BE2C (cell line): Measurements from ENCODE around the gene ANO2.
"Not testable (repeated sequence)": the region's sequence is repeated elsewhere in the genome, so short reads cannot be mapped to it uniquely, and the experiment has no call there.

Experiments
- DNase-seq: peaks from one replicate; pipeline ENCODE4 v3.0.0-alpha.2; 2020
- H3K27me3 ChIP-seq: fragments of 250-450 bp; sonication (Bioruptor Pico); 2 replicates; pipeline ENCODE4 v1.5.1; 2020; ENCODE audit warnings: mild to moderate bottlenecking
- H3K36me3 ChIP-seq: fragments of 250-450 bp; sonication (Bioruptor Pico); 2 replicates; pipeline ENCODE4 v1.5.1; 2020; ENCODE audit warnings: mild to moderate bottlenecking
- H3K4me1 ChIP-seq: fragments of 250-450 bp; sonication (Bioruptor Pico); 2 replicates; pipeline ENCODE4 v1.5.1; 2020
- H3K4me3 ChIP-seq: 2 replicates; pipeline ENCODE4 v1.5.1; 2011; ENCODE audit warnings: low read depth, low read length
- H3K9me3 ChIP-seq: fragments of 250-450 bp; sonication (Bioruptor Pico); 2 replicates; pipeline ENCODE4 v1.5.1; 2020
- CTCF ChIP-seq: IDR thresholded peaks from 2 replicates; pipeline ENCODE4 v1.5.1; 2012; ENCODE audit warnings: mild to moderate bottlenecking, low read depth, low read length

ANO2 gene

GRCh38 chr12:5556033-5556614, 388.9 kb downstream of the ANO2 start:
- H3K4me3 ChIP-seq, result no peak overlapping the region
- peak; percentile 61 for DNase-seq
- peak; percentile 72 for TF ChIP-seq CTCF

GRCh38 chr12:5554711-5555110, 390.3 kb downstream of the ANO2 start:
- Histone ChIP-seq H3K36me3 (no peaks in the 10 kb centered on the region), H3K27me3 (no peaks in the 10 kb centered on the region), H3K4me3 (no peak overlapping the region), H3K9me3 (no peaks in the 10 kb centered on the region), H3K4me1 (no peaks in the 10 kb centered on the region)
- DNase-seq, result no peak
- no peak for TF ChIP-seq CTCF

More at GRCh38 chr12:5556033-5556614, 388.9 kb downstream of the ANO2 start:
- Histone ChIP-seq H3K9me3 (no peaks in the 10 kb centered on the region), H3K4me1 (no peaks in the 10 kb centered on the region), H3K27me3 (no peaks in the 10 kb centered on the region), H3K36me3 (no peaks in the 10 kb centered on the region)

DNA sequence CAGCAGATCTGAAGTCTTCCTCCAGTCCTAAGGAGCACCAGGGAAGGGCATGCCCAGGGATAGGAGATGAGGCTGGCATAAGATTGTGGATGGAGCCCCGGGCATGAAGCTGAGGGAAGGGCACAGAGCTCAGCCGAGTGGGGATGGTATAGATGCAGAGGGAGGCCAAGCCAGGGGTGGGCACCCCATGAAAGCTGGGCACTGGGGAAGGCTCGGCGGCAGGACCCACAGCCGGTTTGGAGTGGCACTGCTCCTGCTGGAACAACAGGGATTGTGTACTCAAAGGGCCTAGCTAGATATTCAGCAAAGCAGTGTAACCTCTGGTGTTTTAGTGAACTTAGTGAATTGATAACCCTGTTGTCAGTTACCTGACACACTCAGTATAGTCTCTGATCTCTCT, 396.0 kb downstream of the ANO2 start:
- Histone ChIP-seq H3K4me1 (no peaks in the 10 kb centered on the region), H3K27me3 (peaks cover 4% of the 10 kb centered on the region; the same call in 1 of the 2 replicates), H3K9me3 (no peaks in the 10 kb centered on the region), H3K4me3 (no peak overlapping the region), H3K36me3 (no peaks in the 10 kb centered on the region)
- TF ChIP-seq CTCF, result no peak
- no peak for DNase-seq

DNA sequence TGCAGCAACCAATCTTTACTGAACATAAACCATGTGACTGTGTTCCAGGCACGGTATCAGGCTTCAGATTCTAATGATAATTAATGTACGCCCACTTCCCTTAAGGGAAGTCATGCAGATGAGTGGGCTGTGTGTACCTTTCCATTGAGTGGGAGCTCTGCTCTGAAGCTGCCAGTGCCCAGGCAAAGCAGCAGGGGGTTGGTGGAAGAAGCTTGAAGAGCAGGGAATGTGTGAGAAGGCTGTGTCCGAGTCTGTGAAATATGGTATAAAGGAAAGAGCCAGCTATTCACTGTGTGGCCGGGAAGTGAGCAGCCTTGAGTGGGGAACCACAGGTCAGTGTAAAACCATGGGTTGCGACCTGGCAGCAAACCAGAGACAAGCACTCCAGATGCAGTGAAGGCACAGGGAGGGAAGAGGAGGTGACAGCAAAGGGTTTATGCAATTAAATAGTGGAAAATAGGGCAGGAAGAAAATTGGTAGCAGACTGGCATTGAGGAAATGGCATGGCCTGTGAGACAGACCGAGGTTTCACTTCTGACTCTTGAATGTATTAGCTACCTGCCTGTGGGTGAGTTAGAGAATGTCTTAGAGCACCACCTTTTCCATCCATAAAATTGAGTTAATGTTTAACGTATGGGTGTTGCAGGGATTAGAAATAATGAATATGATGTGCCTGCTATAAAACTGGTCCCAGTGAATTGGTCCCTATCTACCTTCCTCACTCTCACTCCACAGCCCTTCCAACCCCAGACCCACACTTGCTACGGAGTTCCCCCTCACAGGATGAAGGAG, 396.7 kb downstream of the ANO2 start:
- H3K4me3 ChIP-seq, result no peak overlapping the region
- DNase-seq, result no peak
- H3K9me3 ChIP-seq, result no peaks in the 10 kb centered on the region
- peaks cover 4% of the 10 kb centered on the region; the same call in 1 of the 2 replicates for H3K27me3 ChIP-seq
- no peak for TF ChIP-seq CTCF
- H3K4me1 ChIP-seq, result no peaks in the 10 kb centered on the region
- no peaks in the 10 kb centered on the region for H3K36me3 ChIP-seq

GRCh38 chr12:5546616-5547015, 398.4 kb downstream of the ANO2 start:
- TF ChIP-seq CTCF, result no peak
- no peak for DNase-seq
- H3K9me3 ChIP-seq, result no peaks in the 10 kb centered on the region
- H3K4me1 ChIP-seq, result no peaks in the 10 kb centered on the region
- H3K4me3 ChIP-seq, result no peak overlapping the region
- H3K27me3 ChIP-seq, result peaks cover 11% of the 10 kb centered on the region
- no peaks in the 10 kb centered on the region for H3K36me3 ChIP-seq

- no peaks in the 10 kb centered on the region for H3K4me1 ChIP-seq
- no peak overlapping the region for H3K4me3 ChIP-seq
- H3K36me3 ChIP-seq, result no peaks in the 10 kb centered on the region
- no peaks in the 10 kb centered on the region; the same call in 1 of the 2 replicates for H3K9me3 ChIP-seq
- DNase-seq, result no peak
- H3K27me3 ChIP-seq, result peaks cover 24% of the 10 kb centered on the region
- no peak for TF ChIP-seq CTCF
Observed at GRCh38 chr12:5537771-5538170, 407.3 kb downstream of the ANO2 start.

- peaks cover 20% of the 10 kb centered on the region for H3K27me3 ChIP-seq
- not testable (repeated sequence) for DNase-seq, H3K36me3 ChIP-seq, H3K4me1 ChIP-seq, H3K9me3 ChIP-seq, H3K4me3 ChIP-seq
Observed at GRCh38 chr12:5537026-5537615, 407.9 kb downstream of the ANO2 start.
